HG02588 (cell line): Measurements from ENCODE around the gene TELO2.

Experiments
- ATAC-seq: cut with Tn5 transposase; IDR thresholded peaks from one replicate; pipeline ENCODE4 v1.9.1; 2021; ENCODE audit warnings: mild to moderate bottlenecking, moderate library complexity; ENCODE audit not compliant: unreplicated experiment

Gene TELO2

DNA sequence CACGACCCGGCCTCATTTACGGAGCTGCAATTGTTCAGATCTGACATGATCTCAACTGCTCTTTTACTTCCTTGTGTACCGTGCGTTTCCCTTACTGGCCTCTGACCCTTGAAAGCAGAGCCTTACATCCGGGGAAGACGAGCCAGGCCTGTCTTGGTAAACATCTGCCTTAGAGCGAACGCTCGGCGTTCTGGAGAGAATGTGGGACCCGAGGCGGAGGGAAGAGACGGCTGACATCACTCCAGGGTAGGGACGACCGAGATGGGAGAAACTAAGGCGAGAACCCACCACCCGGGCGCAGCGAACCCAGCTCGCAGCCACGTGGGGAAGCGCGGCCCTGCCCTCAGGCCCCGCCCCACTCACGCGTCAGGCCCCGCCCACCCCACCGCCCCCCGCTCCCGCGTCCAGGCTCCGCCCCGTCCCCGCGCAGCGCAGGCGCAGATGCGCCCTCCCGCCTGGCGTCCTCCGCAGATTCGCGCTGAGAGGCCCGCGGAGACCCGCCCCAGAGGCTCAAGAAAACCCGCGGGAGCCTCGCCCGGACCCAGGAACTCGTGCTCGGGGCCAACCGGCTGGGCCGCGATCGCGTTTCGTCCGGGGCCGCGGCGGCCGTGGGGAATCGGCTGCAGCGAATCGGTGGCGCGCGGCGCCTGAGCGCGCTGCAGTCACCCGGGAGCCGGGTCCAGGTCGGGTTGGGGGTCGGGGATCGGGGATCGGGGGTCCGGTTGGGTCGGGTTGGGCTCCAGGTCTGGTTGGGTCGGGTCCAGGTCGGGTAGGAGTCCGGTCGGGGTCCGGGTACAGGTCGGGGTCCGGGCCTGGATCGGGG lies at the start of gene TELO2:
Gene TELO2, plus strand, starts transcription at position 438 of the 823 bp plus-strand sequence. CDS start 922 bp downstream, outside the sequence.
- ATAC-seq = peak; percentile 53

DNA sequence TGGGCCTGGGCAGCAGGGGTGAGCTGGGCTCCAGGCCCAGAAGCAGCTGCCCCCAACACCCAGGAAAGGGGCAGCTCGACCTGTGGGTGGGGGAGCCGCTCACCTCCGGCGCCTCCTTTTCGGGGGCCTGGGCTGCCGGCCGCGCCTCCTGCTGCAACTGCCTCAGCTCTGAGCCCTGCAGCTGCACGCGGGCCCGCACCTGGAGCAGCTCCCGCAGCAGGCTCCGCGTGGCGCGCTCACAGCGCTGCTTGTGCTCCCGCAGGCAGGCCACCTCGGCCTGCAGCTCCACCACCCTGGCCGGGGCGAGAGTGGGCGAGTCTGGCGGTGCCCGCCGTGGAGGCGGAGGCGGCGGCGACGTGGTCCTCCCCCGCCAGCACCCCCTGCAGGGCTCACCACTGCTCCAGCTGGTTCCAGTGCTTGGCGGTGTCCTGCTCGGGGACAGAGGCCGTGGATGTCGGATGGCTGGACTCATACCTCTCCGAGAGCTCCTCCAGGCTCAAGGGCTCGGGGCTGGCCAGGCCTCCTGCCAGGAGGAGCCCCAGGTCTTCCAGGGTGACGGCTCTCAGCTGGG lies 49.7 kb upstream of the TELO2 start:
- ATAC-seq = no peak

- ATAC-seq = no peak
Measured at GRCh38 chr16:1443980-1444729, 49.0 kb upstream of the TELO2 start, which contains the start of gene CCDC154. CCDC154 (minus strand) TSS chr16:1444556; CDS start chr16:1444322, 234 bp downstream.

DNA sequence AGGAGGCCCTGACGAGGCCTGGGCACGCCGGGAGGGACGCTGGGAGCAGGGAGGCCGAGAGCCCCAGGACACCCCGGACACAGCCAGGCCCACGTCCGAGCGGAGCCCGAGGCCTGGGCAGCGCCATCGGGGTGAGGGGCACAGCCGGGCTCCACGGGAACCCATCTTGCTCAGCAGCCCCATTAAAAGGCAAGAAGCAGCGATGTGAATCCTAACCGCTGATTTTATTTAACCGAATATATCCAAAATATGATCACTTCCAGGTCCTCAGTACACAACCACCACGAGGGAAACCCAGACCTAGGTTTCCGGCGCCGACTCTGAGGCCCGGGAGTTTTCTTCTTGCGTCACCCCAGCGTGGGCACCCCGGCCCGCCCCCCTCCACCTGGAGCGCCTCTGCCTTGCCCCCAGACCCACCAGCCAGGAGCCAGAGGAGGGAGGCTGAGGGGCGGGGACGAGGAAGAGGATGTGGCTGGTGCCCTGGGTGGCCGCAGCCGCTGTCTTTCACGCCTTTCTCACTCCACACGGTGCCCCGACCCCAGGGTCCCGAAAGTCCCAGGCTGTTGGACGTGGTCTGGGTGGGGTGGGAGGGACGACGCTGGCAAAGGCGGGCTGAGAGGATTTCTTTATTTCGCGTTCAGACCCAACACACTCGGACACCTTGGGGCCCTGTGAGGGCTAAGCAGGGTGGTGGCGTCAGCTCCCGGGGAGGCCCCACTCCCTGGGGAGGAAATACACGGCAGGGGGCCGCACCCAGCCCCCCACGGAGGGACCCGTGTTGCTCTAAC lies 48.2 kb upstream of the TELO2 start:
- no peak for ATAC-seq

DNA sequence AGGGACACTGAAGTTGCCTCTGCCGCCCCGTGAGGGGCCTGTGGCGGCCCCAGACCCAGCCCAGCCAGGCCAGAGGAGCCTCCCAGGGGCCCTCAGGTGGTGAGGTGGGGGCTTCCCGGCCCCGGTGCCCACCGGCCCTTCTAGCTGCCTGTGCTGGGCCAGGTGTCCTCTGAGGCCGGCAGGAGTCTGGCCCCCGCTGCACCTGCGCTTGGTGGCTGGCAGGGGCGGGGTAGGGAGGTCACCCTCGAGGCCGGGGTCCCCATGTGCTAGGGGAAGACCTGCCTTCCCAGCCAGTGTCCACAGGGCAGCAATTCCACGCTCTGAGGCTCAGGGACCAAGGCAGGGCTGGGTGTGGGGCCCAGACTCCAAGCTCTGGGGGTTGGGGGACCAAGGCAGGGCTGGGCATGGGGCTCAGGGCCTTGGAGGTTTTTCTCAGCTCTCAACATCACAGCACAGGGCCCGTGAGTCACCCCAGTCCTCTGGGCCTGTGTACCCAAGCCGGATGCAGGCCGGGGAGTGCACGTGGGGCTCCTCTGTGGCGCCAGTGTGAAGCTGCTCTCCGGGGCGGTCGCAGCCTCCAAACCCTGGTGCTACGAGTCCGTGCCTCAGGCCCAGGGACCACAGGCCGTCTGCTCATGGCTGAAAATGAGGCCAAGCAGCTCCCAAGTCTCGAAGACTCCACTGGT lies 47.5 kb upstream of the TELO2 start:
- no peak for ATAC-seq

DNA sequence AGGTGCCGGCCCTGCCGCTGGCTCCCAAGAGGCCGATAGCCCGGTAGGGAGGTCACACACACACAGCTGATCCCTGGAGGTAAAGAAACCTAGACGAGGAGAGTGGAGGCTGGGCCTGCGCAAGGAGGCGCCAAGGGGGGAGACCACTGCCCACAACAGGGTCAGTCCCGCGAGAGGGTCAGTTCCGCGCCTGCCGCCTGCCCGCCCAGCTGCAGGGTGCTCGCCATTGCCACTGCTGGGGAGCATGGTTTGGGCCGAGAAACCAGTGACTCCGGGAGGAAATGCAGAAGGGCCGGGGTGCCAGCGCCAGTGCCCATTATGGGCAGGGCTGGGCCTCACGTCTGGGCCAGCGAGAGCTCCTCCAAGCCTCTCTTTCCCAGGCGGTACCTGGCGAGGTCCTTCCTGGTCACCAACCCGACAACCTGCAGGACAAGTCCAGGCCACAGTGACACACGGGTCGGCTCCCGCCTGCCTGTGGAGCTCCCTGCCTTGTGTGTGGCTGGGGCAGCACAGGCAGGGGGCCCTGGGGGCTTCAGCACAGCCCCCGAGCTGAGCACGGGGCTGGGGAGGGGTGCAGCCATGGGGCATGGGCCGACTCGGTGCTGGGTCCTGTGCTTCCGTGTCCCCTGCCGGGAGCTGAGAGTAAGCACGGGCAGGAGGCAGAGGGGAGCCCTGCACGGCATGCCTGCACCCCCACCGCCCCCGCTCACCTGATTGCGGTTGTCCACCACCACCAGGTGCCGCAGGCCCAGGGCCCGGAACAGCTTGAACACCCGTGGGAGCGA lies 46.7 kb upstream of the TELO2 start:
- no peak for ATAC-seq

GRCh38 chr16:1447965-1448364 lies 45.2 kb upstream of the TELO2 start:
- ATAC-seq = no peak

DNA sequence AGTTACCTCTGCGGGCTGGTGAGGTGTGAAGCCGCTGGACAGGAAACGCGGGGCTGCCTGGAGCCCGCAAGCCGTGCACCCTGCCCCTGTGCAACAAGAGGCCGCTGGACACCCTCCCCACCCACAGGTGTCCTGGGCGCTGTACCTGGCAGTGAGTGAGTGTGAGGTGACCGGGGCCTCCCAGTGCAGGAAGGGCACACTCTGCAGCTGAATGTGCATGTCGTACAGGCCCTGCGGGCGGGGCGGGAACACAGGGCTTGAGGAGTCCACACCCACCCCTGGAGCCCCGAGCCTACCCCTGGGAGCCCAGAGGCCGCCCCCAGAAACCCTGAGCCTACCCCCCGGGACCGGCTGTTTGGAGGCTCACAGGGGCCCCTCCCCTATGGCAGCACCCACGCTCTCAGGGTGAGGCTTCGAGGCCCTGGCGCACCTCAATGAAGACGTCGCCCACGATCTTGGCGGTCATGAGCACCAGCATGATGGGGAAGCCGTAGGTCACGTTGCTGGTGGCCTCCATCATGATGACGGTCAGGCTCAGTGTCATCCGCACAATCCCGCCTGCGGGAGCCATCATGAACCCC lies 44.5 kb upstream of the TELO2 start:
- no peak for ATAC-seq

DNA sequence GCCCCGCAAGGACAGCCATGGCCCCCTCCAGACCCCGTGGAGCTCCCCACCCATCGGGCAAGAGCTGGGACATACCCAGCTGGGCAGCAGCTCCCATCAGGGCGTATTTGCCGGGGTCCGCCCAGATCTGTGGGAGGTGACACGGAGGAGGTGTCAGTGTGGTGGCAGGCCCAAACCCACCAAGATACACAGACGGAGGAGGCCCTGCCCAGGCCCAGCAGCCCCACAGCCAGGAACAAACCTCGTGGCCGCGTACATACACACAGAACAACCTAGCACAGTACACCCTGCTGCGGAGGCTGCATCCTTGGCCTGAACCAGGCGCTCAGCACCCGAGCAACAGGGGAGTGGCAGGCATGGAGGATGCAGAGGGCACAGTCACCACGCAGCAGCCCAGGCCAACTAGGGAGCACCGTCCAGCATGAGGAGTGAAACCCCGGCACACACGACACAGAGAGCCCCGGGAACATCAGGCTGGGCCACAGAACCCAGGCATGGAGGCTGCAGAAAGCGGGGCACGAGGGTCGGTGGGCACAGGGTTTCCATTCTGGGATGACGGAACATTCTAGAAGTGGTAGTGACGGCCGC lies 43.9 kb upstream of the TELO2 start:
- ATAC-seq = no peak

GRCh38 chr16:1450218-1450617 lies 42.9 kb upstream of the TELO2 start:
- no peak for ATAC-seq

DNA sequence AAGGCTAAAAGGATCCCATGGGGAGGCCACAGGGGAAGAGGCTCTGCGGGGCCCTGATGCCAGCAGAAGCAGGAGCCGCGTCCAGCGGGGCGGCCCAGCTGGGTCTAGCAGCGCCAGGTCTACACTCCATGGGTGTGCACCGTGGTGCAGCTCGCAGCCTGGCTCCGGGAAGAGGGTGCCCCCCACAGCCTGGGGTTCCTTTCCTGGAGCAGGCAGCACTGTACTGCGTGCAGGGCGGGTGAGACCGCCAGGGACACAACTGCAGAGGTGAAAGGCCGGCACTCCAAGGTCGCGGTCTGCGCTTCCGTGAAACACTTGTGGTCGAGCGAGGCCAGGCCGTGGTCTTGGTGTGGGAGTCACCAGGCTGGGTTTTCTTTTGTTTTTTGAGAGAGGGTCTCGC lies 42.3 kb upstream of the TELO2 start:
- ATAC-seq = no peak

DNA sequence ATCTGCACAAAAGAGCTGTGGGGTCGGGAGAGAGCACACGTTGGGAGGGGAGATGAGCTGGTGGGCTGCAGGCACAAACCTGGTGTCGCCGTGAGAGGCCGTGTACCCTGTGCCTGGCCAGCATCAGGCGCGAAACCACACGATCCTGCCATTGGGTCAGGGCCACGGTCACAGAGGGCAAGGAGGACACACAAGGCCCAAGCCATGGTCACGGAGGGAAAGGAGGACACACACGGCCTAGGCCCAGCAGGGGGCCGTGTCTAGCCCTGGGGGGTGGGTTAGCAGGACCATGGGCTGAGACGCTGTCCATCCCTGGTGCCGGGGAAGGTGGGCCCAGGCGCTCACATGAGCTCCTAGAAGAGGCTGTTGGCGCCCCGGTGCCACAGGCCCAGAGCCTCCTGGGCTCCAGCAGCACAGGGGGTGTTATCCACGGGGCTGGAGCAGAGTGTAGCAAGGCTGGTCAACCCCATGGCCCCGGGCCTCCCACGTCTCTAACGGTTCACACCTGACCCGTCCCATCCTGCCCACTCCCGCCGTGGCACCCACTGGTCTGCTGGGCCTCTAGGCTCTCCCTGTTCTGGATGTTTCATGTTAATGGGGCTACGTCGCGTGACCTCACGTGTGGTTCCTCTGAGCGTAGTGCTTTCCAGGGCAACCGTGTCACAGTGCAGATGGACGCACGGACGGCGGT lies 41.3 kb upstream of the TELO2 start:
- ATAC-seq = no peak

DNA sequence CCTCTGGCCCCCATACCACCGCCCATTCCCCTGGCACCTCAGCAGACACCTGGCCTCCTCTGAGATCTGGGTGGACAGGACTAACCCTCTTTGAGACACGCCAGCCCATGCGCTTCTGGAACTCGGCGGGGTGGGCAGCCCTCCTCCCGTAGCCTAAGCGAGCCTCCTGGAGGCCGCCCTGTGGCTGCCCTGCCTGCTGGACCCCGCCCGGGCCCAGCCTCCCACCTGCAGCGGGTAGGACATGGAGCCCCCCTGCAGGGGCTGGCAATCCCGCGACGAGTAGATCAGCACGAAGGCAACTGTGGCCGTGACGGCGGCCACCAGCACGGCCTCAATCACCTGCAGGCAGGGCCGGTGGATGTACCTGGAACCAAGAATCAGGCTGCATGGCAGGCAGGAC lies 40.6 kb upstream of the TELO2 start:
- ATAC-seq = no peak

DNA sequence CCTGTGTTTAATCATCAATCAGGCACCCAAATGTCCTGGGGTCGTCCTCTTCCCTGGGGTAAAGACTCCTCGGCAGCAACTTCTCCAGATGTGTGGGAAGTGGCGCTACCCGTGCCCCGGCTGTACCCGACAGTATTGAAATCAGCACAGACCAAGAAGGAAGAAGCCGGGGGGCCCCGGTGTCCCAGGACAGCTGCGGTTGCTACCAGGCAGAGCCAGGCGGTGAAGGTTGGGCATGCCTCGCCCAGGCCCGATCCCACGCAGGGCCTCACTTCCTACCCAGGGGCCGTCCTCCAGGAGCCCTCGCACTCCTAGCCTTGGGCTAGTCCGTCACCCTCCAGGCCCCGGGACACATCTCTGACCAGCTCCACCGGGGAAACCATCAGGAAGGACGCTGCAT lies 39.8 kb upstream of the TELO2 start:
- no peak for ATAC-seq

DNA sequence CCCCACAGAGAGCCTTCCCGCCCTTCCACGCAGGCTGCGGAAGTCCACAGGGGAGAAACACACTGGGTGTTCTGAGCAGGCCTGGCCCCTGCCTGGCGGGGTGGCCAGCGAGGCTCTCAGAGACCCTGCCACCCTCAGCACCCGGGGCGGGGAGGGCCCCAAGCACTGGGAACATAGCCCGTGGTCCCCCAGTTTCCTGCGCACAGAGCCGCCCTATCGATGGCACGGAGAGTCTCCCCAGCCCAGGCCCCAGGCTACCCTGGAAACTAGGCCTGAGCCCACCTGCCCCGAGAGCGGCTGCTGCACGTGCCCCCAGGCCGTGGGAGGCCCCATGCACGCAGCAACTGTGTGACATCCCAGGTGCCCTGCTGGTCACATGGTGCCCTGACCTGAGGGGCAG lies 38.6 kb upstream of the TELO2 start:
- no peak for ATAC-seq

DNA sequence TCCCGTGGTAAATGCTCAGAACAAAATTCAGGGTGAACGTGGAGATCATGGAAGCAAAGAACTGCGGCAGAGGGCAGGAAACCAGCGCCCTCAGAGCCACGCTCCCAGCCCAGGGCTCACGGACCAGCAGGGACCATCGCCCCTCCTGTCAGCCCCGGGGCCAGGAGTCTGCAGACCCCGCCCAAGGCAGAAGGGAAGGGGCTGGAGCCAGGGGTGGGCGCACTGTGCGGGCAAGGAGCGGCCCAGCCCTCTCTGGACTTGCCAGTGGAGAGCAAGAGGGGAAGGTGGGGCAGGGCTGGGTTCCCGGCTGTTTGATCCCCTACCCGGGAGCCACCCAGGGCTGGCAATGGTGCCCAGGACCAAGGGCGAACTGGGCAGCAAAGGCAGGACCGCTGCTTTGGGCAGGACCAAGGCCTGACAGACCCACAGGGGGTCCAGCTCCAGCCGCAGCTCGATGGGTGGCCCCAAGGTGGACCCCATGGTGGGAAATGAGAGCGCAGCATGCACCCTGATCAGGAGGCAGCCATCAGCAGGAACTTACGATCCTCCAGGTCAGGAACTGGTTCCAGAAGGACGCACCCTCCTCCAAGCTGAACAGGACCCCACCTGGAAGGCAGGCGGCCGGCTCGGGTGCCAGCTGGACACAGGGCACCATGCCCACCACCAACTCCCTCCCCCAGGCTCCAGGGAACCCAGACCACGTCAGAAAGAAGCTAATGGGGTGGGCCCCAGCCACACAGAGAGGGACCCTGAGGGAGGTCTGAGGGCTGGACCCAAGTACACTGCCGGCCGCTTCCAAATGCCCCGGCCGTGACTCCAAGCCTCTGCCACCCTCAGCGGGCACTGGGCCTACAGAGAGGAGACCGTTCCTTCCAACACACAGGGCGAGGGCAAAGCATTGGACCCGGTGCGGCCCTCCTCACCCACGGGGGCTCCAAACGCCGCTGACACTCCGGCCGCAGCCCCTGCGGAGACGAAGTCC lies 37.7 kb upstream of the TELO2 start:
- no peak for ATAC-seq

GRCh38 chr16:1456951-1457350 lies 36.2 kb upstream of the TELO2 start:
- ATAC-seq = no peak
